Nephron (organoid): ENCODE results near the gene EDDM13.

Experiments used
- H3K27ac Mint-ChIP-seq, 3 experiments: 2 replicates each; pipeline ENCODE4 v1.8.0; 2020; ENCODE audit warnings: mixed read lengths in 3 of 3, mild to moderate bottlenecking in 2 of 3, moderate library complexity in 1 of 3
- H3K27me3 Mint-ChIP-seq: 2 replicates; pipeline ENCODE4 v1.8.0; 2021; ENCODE audit warnings: low read depth, mild to moderate bottlenecking, moderate library complexity, mixed read lengths
- H3K36me3 Mint-ChIP-seq: 2 replicates; pipeline ENCODE4 v1.8.0; 2020; ENCODE audit warnings: low read depth, mixed read lengths
- H3K4me1 Mint-ChIP-seq: 2 replicates; pipeline ENCODE4 v1.8.0; 2020; ENCODE audit warnings: mixed read lengths
- H3K4me3 Mint-ChIP-seq, 3 experiments: 2 replicates each; pipeline ENCODE4 v1.8.0; 2020; ENCODE audit warnings: mild to moderate bottlenecking in 3 of 3, mixed read lengths in 3 of 3, moderate library complexity in 2 of 3
- H3K9me3 Mint-ChIP-seq: 2 replicates; pipeline ENCODE4 v1.8.0; 2020; ENCODE audit warnings: mixed read lengths
- CTCF ChIP-seq, 3 experiments: fragments of 200-600 bp; sonication (generic); IDR thresholded peaks; one replicate each; pipeline ENCODE4 v1.5.0; 2021; ENCODE audit warnings: antibody characterized with exemption in 3 of 3; ENCODE audit not compliant: unreplicated experiment in 3 of 3

EDDM13 gene

GRCh38 chr19:56308792-56309191, 36.2 kb downstream of the EDDM13 start:
- Mint-ChIP-seq H3K27ac (peak overlapping the region; percentile 71 to 95 (median 94)), H3K4me3 (peak overlapping the region in 1 of 3 experiments; percentile 38)

GRCh38 chr19:56309511-56310185, 37.1 kb downstream of the EDDM13 start:
- Mint-ChIP-seq H3K27me3 (no peaks in the 10 kb centered on the region), H3K4me3 (peak overlapping the region in 1 of 3 experiments; percentile 45), H3K27ac (no peak overlapping the region), H3K9me3 (no peaks in the 10 kb centered on the region), H3K4me1 (peaks cover 24% of the 10 kb centered on the region), H3K36me3 (peaks cover 58% of the 10 kb centered on the region)
- peak; percentile 28 to 49 (median 38) for TF ChIP-seq CTCF (IDR thresholded peaks at IDR 0.05; ENCODE audit: unreplicated experiment in 3 of 3)

More at GRCh38 chr19:56308792-56309191, 36.2 kb downstream of the EDDM13 start:
- Mint-ChIP-seq H3K36me3 (peaks cover 66% of the 10 kb centered on the region), H3K9me3 (no peaks in the 10 kb centered on the region), H3K4me1 (peaks cover 22% of the 10 kb centered on the region), H3K27me3 (peaks cover 3% of the 10 kb centered on the region)
- no peak for TF ChIP-seq CTCF (IDR thresholded peaks at IDR 0.05; ENCODE audit: unreplicated experiment in 3 of 3)

- Mint-ChIP-seq H3K4me1 (peaks cover 24% of the 10 kb centered on the region), H3K4me3 (peak overlapping the region in 1 of 3 experiments; percentile 29), H3K27me3 (no peaks in the 10 kb centered on the region), H3K36me3 (peaks cover 52% of the 10 kb centered on the region), H3K9me3 (no peaks in the 10 kb centered on the region), H3K27ac (peak overlapping the region in 2 of 3 experiments; percentile 28 to 41)
- TF ChIP-seq CTCF (IDR thresholded peaks at IDR 0.05; ENCODE audit: unreplicated experiment in 3 of 3), result no peak
These were observed 37.9 kb downstream of the EDDM13 start for GRCh38 chr19:56310462-56310861.

- TF ChIP-seq CTCF (IDR thresholded peaks at IDR 0.05; ENCODE audit: unreplicated experiment in 3 of 3), result no peak
- no peaks in the 10 kb centered on the region for H3K27me3 Mint-ChIP-seq
- H3K4me1 Mint-ChIP-seq, result peaks cover 24% of the 10 kb centered on the region
- no peaks in the 10 kb centered on the region for H3K9me3 Mint-ChIP-seq
- peak overlapping the region; percentile 52 to 74 (median 58) for H3K4me3 Mint-ChIP-seq
- peaks cover 46% of the 10 kb centered on the region for H3K36me3 Mint-ChIP-seq
- H3K27ac Mint-ChIP-seq, result peak overlapping the region; percentile 74 to 99 (median 85)
These were observed 39.8 kb downstream of the EDDM13 start for GRCh38 chr19:56312342-56312741.

- Mint-ChIP-seq H3K4me1 (peaks cover 24% of the 10 kb centered on the region), H3K27me3 (no peaks in the 10 kb centered on the region), H3K36me3 (peaks cover 46% of the 10 kb centered on the region), H3K27ac (peak overlapping the region; percentile 99 to 100 (median 99)), H3K9me3 (no peaks in the 10 kb centered on the region), H3K4me3 (peak overlapping the region; percentile 88 to 98 (median 95))
- no peak for TF ChIP-seq CTCF (IDR thresholded peaks at IDR 0.05; ENCODE audit: unreplicated experiment in 3 of 3)
These were observed 40.5 kb downstream of the EDDM13 start for GRCh38 chr19:56312787-56313657.
